ENCODE data around the gene ABHD16B. TPM values are rescaled to one million over a fixed set of nuclear protein-coding genes. Genes with fewer than 3 reads are reported as not detected.

ABHD16B gene
- polyA plus RNA-seq, 1 experiment = not detected

DNA sequence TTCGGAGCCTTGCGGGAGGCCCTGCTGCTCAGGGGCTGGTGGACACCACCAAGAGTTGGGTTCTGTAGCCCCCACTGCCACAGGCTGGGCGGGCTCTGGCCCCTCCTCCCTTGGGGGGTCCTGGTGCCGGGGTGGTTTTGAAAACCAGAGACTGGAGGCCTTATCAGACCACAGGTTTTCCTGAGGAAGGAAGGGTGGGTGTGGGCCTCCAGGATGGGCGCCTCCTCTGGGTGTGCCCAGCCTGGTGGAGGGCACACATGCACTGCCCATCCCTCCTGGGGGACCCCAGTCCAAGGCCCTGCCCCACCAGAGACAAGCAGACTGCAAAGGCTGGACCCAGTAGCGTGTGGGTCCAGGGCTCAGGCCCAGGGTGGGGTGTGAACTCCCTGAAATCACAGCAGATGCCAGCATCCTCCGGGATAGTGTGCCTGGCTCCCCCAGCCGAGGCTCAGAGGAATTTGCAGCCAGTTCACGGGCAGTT, 16.7 kb upstream of the ABHD16B start:
- H3K4me3 ChIP-seq (ENCODE audit: low read depth, low read length) = no peak overlapping the region
- TF ChIP-seq CTCF (IDR thresholded peaks at IDR 0.05; ENCODE audit: low read depth, low read length) = no peak
- POLR2A ChIA-PET = no interaction called here
- H3K9me3 ChIP-seq (ENCODE audit: control insufficient read depth, insufficient read depth, low read length) = no peaks in the 10 kb centered on the region; the same call in 1 of the 2 replicates
- H3K27me3 ChIP-seq (ENCODE audit: control insufficient read depth, insufficient read depth, low read length) = peaks cover 2% of the 10 kb centered on the region
- CTCF ChIA-PET = no interaction called here
- H3K27ac ChIP-seq (ENCODE audit: low read depth, low read length) = no peak overlapping the region
- no peak for DNase-seq (ENCODE audit: low read depth, low spot score)

GRCh38 chr20:63846128-63846771, 15.0 kb upstream of the ABHD16B start:
- peak overlapping the region; percentile 17; the same call in 1 of the 2 replicates for H3K4me3 ChIP-seq (ENCODE audit: low read depth, low read length)
- no peak for DNase-seq (ENCODE audit: low read depth, low spot score)
- no peak for TF ChIP-seq CTCF (IDR thresholded peaks at IDR 0.05; ENCODE audit: low read depth, low read length)
- ChIA-PET CTCF (interaction anchor here (0.6 to 0.7 kb wide), 2 partner anchors 18 to 947 kb away, joined by 3 to 5 read pairs; no protein-coding TSS in a partner anchor), POLR2A (interaction anchor here (0.7 to 1.4 kb wide), 2 partner anchors 12 to 106 kb away, joined by 4 to 6 read pairs; no protein-coding TSS in a partner anchor)
- H3K27ac ChIP-seq (ENCODE audit: low read depth, low read length) = no peak overlapping the region
- no peaks in the 10 kb centered on the region; the same call in 1 of the 2 replicates for H3K9me3 ChIP-seq (ENCODE audit: control insufficient read depth, insufficient read depth, low read length)
- peaks cover 2% of the 10 kb centered on the region for H3K27me3 ChIP-seq (ENCODE audit: control insufficient read depth, insufficient read depth, low read length)

- Histone ChIP-seq H3K27me3 (ENCODE audit: control insufficient read depth, insufficient read depth, low read length) (peaks cover 2% of the 10 kb centered on the region), H3K27ac (ENCODE audit: low read depth, low read length) (no peak overlapping the region), H3K9me3 (ENCODE audit: control insufficient read depth, insufficient read depth, low read length) (no peaks in the 10 kb centered on the region; the same call in 1 of the 2 replicates), H3K4me3 (ENCODE audit: low read depth, low read length) (no peak overlapping the region)
- ChIA-PET CTCF (interaction anchor here (1.5 kb wide), 1 partner anchor 12 kb away, joined by 4 read pairs; no protein-coding TSS in a partner anchor), POLR2A (interaction anchor here (1.4 kb wide), 2 partner anchors 12 to 19 kb away, joined by 3 to 4 read pairs; no protein-coding TSS in a partner anchor)
- TF ChIP-seq CTCF (IDR thresholded peaks at IDR 0.05; ENCODE audit: low read depth, low read length) = no peak
- DNase-seq (ENCODE audit: low read depth, low spot score) = no peak
Observed at GRCh38 chr20:63846888-63847236, 14.4 kb upstream of the ABHD16B start.

- ChIA-PET CTCF (interaction anchor here (0.6 to 1.5 kb wide), 2 partner anchors 11 to 22 kb away, joined by 3 to 4 read pairs; no protein-coding TSS in a partner anchor), POLR2A (interaction anchor here (0.9 to 1.4 kb wide), 3 partner anchors 11 to 107 kb away, joined by 3 to 4 read pairs (median 3); no protein-coding TSS in a partner anchor)
- Histone ChIP-seq H3K4me3 (ENCODE audit: low read depth, low read length) (no peak overlapping the region), H3K27me3 (ENCODE audit: control insufficient read depth, insufficient read depth, low read length) (peaks cover 2% of the 10 kb centered on the region), H3K27ac (ENCODE audit: low read depth, low read length) (no peak overlapping the region), H3K9me3 (ENCODE audit: control insufficient read depth, insufficient read depth, low read length) (no peaks in the 10 kb centered on the region; the same call in 1 of the 2 replicates)
- TF ChIP-seq CTCF (IDR thresholded peaks at IDR 0.05; ENCODE audit: low read depth, low read length) = no peak
- no peak for DNase-seq (ENCODE audit: low read depth, low spot score)
Observed at GRCh38 chr20:63847237-63848002, 13.9 kb upstream of the ABHD16B start.

All from AG04450 (cell line).